OCI-LY3 (cell line): ENCODE measurements around the gene IMMP2L.

ENCODE experiments used
- H2AFZ ChIP-seq: fragments of 200-600, 300-600 bp; shearing (Covaris generic); 2 replicates; pipeline ENCODE4 v1.6.0; 2014; ENCODE audit warnings: antibody characterized with exemption, low read depth, low read length
- H3K27ac ChIP-seq: fragments of 200-600, 300-600 bp; sonication (generic); 2 replicates; pipeline ENCODE4 v1.5.1; 2014; ENCODE audit warnings: mild to moderate bottlenecking, low read length, moderate library complexity, mixed read lengths
- H3K27me3 ChIP-seq: fragments of 200-600, 300-600 bp; sonication (generic); 2 replicates; pipeline ENCODE4 v1.6.1; 2014; ENCODE audit warnings: low read depth, low read length, mixed read lengths
- H3K36me3 ChIP-seq: fragments of 200-600, 300-600 bp; sonication (generic); replicated peaks from 2 replicates; pipeline ENCODE3; 2014; ENCODE audit warnings: low read depth, low read length, mixed read lengths
- H3K4me1 ChIP-seq: fragments of 300-600, 200-600 bp; sonication (generic); 2 replicates; pipeline ENCODE4 v1.6.1; 2014; ENCODE audit warnings: low read length, mixed read lengths
- H3K4me2 ChIP-seq: fragments of 200-600, 300-600 bp; sonication (generic); 2 replicates; pipeline ENCODE4 v1.6.1; 2014; ENCODE audit warnings: low read length, mixed read lengths
- H3K4me3 ChIP-seq: fragments of 300-600, 200-600 bp; sonication (generic); 2 replicates; pipeline ENCODE4 v1.5.1; 2014; ENCODE audit warnings: antibody characterized with exemption, mild to moderate bottlenecking, low read length, moderate library complexity
- H3K79me2 ChIP-seq: fragments of 300-600, 200-600 bp; shearing (Covaris generic); 2 replicates; pipeline ENCODE4 v1.6.1; 2014; ENCODE audit warnings: mild to moderate bottlenecking, low read length, mixed read lengths
- H3K9ac ChIP-seq: fragments of 300-600, 200-600 bp; shearing (Covaris generic); 2 replicates; pipeline ENCODE4 v1.6.0; 2014; ENCODE audit warnings: mild to moderate bottlenecking, low read length, moderate library complexity
- H3K9me3 ChIP-seq: fragments of 200-600, 300-600 bp; shearing (Covaris generic); 2 replicates; pipeline ENCODE4 v1.6.1; 2014; ENCODE audit warnings: low read length, mixed read lengths; ENCODE audit not compliant: insufficient read depth
- H4K20me1 ChIP-seq: fragments of 200-600, 300-600 bp; sonication (generic); 2 replicates; pipeline ENCODE4 v1.6.1; 2016; ENCODE audit warnings: low read length, mixed read lengths; ENCODE audit not compliant: insufficient read depth
- EZH2phosphoT487 ChIP-seq: fragments of 200-600 bp; shearing (Covaris generic); IDR thresholded peaks from 2 replicates; pipeline ENCODE4 v1.6.1; 2018; ENCODE audit warnings: antibody characterized with exemption, mixed run types, low read depth
- TF ChIP-seq, protein P1 (sequence below): fragments of 200-600, 300-600 bp; sonication (generic); IDR thresholded peaks from 2 replicates; pipeline ENCODE4 v1.5.1; 2014; ENCODE audit warnings: antibody characterized with exemption, low read length, low read depth

IMMP2L gene

GRCh38 chr7:111600091-111600490 lies 37.8 kb upstream of the IMMP2L start:
- no peaks in the 10 kb centered on the region for H3K36me3 ChIP-seq
- H3K4me1 ChIP-seq, result no peaks in the 10 kb centered on the region
- H3K4me3 ChIP-seq, result no peak overlapping the region
- no peaks in the 10 kb centered on the region for H4K20me1 ChIP-seq
- no peak overlapping the region for H2AFZ ChIP-seq
- H3K4me2 ChIP-seq, result no peak overlapping the region
- no peak overlapping the region for H3K9ac ChIP-seq
- H3K27me3 ChIP-seq, result no peaks in the 10 kb centered on the region
- TF ChIP-seq EZH2phosphoT487, result no peak
- TF ChIP-seq, protein P1, sequence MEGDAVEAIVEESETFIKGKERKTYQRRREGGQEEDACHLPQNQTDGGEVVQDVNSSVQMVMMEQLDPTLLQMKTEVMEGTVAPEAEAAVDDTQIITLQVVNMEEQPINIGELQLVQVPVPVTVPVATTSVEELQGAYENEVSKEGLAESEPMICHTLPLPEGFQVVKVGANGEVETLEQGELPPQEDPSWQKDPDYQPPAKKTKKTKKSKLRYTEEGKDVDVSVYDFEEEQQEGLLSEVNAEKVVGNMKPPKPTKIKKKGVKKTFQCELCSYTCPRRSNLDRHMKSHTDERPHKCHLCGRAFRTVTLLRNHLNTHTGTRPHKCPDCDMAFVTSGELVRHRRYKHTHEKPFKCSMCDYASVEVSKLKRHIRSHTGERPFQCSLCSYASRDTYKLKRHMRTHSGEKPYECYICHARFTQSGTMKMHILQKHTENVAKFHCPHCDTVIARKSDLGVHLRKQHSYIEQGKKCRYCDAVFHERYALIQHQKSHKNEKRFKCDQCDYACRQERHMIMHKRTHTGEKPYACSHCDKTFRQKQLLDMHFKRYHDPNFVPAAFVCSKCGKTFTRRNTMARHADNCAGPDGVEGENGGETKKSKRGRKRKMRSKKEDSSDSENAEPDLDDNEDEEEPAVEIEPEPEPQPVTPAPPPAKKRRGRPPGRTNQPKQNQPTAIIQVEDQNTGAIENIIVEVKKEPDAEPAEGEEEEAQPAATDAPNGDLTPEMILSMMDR, result no peak
- no peak overlapping the region for H3K27ac ChIP-seq
- H3K79me2 ChIP-seq, result no peaks in the 10 kb centered on the region
- no peaks in the 10 kb centered on the region for H3K9me3 ChIP-seq

- Histone ChIP-seq H4K20me1 (no peaks in the 10 kb centered on the region), H3K27me3 (no peaks in the 10 kb centered on the region), H3K4me1 (no peaks in the 10 kb centered on the region), H3K36me3 (no peaks in the 10 kb centered on the region), H3K79me2 (no peaks in the 10 kb centered on the region), H3K9ac (no peak overlapping the region), H3K9me3 (no peaks in the 10 kb centered on the region), H2AFZ (no peak overlapping the region), H3K27ac (no peak overlapping the region), H3K4me3 (no peak overlapping the region), H3K4me2 (no peak overlapping the region)
- TF ChIP-seq, protein P1, result no peak
- TF ChIP-seq EZH2phosphoT487, result no peak
Observed at GRCh38 chr7:111595780-111596179, 33.5 kb upstream of the IMMP2L start.

- Histone ChIP-seq H3K4me3 (no peak overlapping the region), H3K9me3 (no peaks in the 10 kb centered on the region), H3K9ac (no peak overlapping the region), H3K36me3 (no peaks in the 10 kb centered on the region), H3K79me2 (no peaks in the 10 kb centered on the region), H3K27ac (no peak overlapping the region), H2AFZ (no peak overlapping the region), H3K4me2 (no peak overlapping the region), H4K20me1 (no peaks in the 10 kb centered on the region), H3K4me1 (no peaks in the 10 kb centered on the region), H3K27me3 (no peaks in the 10 kb centered on the region)
- TF ChIP-seq, protein P1, result no peak
- no peak for TF ChIP-seq EZH2phosphoT487
Observed at GRCh38 chr7:111594602-111595001, 32.3 kb upstream of the IMMP2L start.

- Histone ChIP-seq H3K4me3 (no peak overlapping the region), H3K4me2 (no peak overlapping the region), H3K9ac (no peak overlapping the region), H3K79me2 (no peaks in the 10 kb centered on the region), H4K20me1 (no peaks in the 10 kb centered on the region), H3K27me3 (no peaks in the 10 kb centered on the region), H3K4me1 (no peaks in the 10 kb centered on the region), H3K27ac (no peak overlapping the region), H3K36me3 (no peaks in the 10 kb centered on the region), H2AFZ (no peak overlapping the region), H3K9me3 (no peaks in the 10 kb centered on the region)
- no peak for TF ChIP-seq EZH2phosphoT487
- TF ChIP-seq, protein P1, result no peak
Observed at GRCh38 chr7:111593343-111593742, 31.1 kb upstream of the IMMP2L start.
